ENCODE measurements around the gene MRPL17.

DNA sequence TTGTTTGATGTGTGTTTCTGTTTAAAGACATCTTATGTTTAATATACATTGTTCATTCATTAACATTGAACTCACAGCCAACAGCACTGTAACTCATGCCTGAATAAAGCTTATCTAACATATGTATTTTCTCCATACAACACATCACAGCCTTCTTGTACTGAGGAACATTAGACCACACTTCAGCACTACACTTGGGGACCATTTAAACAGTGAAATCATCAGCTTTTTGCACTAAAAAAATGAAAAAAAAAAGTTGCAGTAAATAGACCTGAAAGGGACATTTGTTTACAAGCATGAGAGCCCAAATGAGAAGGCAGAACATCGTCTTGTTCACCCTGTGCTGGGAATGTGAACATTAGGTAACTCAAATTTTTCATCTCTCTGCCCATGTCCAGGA, 48.6 kb downstream of the MRPL17 start:
- TF ChIP-seq, protein P1, sequence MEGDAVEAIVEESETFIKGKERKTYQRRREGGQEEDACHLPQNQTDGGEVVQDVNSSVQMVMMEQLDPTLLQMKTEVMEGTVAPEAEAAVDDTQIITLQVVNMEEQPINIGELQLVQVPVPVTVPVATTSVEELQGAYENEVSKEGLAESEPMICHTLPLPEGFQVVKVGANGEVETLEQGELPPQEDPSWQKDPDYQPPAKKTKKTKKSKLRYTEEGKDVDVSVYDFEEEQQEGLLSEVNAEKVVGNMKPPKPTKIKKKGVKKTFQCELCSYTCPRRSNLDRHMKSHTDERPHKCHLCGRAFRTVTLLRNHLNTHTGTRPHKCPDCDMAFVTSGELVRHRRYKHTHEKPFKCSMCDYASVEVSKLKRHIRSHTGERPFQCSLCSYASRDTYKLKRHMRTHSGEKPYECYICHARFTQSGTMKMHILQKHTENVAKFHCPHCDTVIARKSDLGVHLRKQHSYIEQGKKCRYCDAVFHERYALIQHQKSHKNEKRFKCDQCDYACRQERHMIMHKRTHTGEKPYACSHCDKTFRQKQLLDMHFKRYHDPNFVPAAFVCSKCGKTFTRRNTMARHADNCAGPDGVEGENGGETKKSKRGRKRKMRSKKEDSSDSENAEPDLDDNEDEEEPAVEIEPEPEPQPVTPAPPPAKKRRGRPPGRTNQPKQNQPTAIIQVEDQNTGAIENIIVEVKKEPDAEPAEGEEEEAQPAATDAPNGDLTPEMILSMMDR (IDR thresholded peaks at IDR 0.05) = no peak
- TF ChIP-seq POLR2AphosphoS5 (IDR thresholded peaks at IDR 0.05) (no peak), POLR2A (IDR thresholded peaks at IDR 0.05) (no peak)

All from breast epithelium (tissue), 3 donors.